ENCODE results near the gene SH3GLB2. TPM values are rescaled to one million over a fixed set of nuclear protein-coding genes. Genes with fewer than 3 reads are reported as not detected.

The SH3GLB2 gene
- total and polyA plus RNA-seq, 2 donors (not counting 1 experiment from before 2014, with no cell fraction given) = 27.3 to 42.3 TPM

- no peak overlapping the region for H3K27ac ChIP-seq (ENCODE audit: insufficient read depth, low read length)
- H3K4me2 ChIP-seq (ENCODE audit: extremely low read depth, insufficient read depth, low read length) = no peak overlapping the region
- H3K9me3 ChIP-seq (ENCODE audit: control insufficient read depth, insufficient read depth, low read depth, low read length) = no peaks in the 10 kb centered on the region
- TF ChIP-seq, protein P1, sequence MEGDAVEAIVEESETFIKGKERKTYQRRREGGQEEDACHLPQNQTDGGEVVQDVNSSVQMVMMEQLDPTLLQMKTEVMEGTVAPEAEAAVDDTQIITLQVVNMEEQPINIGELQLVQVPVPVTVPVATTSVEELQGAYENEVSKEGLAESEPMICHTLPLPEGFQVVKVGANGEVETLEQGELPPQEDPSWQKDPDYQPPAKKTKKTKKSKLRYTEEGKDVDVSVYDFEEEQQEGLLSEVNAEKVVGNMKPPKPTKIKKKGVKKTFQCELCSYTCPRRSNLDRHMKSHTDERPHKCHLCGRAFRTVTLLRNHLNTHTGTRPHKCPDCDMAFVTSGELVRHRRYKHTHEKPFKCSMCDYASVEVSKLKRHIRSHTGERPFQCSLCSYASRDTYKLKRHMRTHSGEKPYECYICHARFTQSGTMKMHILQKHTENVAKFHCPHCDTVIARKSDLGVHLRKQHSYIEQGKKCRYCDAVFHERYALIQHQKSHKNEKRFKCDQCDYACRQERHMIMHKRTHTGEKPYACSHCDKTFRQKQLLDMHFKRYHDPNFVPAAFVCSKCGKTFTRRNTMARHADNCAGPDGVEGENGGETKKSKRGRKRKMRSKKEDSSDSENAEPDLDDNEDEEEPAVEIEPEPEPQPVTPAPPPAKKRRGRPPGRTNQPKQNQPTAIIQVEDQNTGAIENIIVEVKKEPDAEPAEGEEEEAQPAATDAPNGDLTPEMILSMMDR (conservative IDR thresholded peaks at IDR 0.05 in 1 of 2, IDR thresholded peaks at IDR 0.05 in 1 of 2; ENCODE audit: low read depth in 1 of 2, low read length in 2 of 2) = no peak
- H3K79me2 ChIP-seq (ENCODE audit: control insufficient read depth, insufficient read depth, low read length) = no peaks in the 10 kb centered on the region
- H3K27me3 ChIP-seq (ENCODE audit: control insufficient read depth, insufficient read depth, low read length) = no peaks in the 10 kb centered on the region
- no peak overlapping the region for H3K9ac ChIP-seq (ENCODE audit: insufficient read depth, low read length)
- no peak for DNase-seq (ENCODE audit: low read depth in 2 of 2)
- H4K20me1 ChIP-seq (ENCODE audit: control insufficient read depth, extremely low read depth, insufficient read depth, low read length) = no peaks in the 10 kb centered on the region
- H3K4me1 ChIP-seq (ENCODE audit: control insufficient read depth, extremely low read depth, insufficient read depth, low read length) = no peaks in the 10 kb centered on the region
- peaks cover 4% of the 10 kb centered on the region for H3K36me3 ChIP-seq (ENCODE audit: control insufficient read depth, insufficient read depth, low read length)
- no peak overlapping the region for H2AFZ ChIP-seq (ENCODE audit: low read length)
- no peak overlapping the region for H3K4me3 ChIP-seq (replicated peaks in 1 of 4; ENCODE audit: control extremely low read depth in 1 of 4, insufficient read depth in 1 of 4, low read depth in 3 of 4, low read length in 4 of 4)
Observed at GRCh38 chr9:129070696-129071525, 42.8 kb upstream of the SH3GLB2 start.

DNA sequence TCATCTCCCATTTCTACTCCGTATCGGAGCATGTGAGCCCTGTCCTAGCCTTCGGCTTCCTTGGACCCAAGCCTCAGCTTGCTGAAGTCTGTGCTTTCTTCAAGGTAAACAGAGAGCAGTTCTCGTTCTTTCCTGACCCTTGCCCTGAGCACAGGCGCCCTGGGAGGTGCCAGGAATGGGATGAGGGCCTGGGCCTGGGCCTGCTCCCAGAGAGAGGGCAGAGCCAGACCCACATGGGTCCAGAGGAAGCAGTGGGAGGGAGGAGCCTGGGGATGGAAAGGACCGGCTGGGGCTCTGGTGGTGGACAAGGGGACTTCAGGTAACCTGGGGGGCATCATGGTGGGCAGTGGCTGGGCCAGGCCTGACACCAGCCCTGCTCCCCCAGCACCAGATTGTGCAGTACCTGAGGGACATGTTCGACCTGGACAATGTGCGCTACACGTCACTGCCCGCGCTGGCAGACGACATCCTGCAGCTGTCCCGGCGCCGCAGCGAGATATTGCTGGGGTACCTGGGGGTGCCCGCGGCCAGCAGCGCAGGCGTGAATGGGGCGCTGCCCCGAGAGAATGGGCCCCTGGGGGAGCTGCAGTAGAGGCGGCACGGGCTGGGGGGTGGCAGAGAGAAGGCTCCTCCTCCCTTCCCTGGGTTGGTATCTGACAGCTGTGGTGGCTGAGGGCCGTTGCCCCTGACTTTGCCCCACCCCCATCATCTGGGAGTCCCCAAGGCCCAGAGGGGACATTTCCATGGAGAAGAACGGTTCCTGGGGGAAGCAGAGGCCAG lies 41.9 kb upstream of the SH3GLB2 start:
- DNase-seq (ENCODE audit: low read depth in 2 of 2) = no peak
- Histone ChIP-seq H3K4me3 (replicated peaks in 1 of 4; ENCODE audit: control extremely low read depth in 1 of 4, insufficient read depth in 1 of 4, low read depth in 3 of 4, low read length in 4 of 4) (no peak overlapping the region), H3K4me1 (ENCODE audit: control insufficient read depth, extremely low read depth, insufficient read depth, low read length) (no peaks in the 10 kb centered on the region), H3K79me2 (ENCODE audit: control insufficient read depth, insufficient read depth, low read length) (no peaks in the 10 kb centered on the region), H4K20me1 (ENCODE audit: control insufficient read depth, extremely low read depth, insufficient read depth, low read length) (no peaks in the 10 kb centered on the region), H3K4me2 (ENCODE audit: extremely low read depth, insufficient read depth, low read length) (no peak overlapping the region), H3K9ac (ENCODE audit: insufficient read depth, low read length) (no peak overlapping the region), H2AFZ (ENCODE audit: low read length) (no peak overlapping the region), H3K9me3 (ENCODE audit: control insufficient read depth, insufficient read depth, low read depth, low read length) (no peaks in the 10 kb centered on the region), H3K36me3 (ENCODE audit: control insufficient read depth, insufficient read depth, low read length) (peaks cover 6% of the 10 kb centered on the region), H3K27me3 (ENCODE audit: control insufficient read depth, insufficient read depth, low read length) (no peaks in the 10 kb centered on the region), H3K27ac (ENCODE audit: insufficient read depth, low read length) (no peak overlapping the region)
- TF ChIP-seq, protein P1 (conservative IDR thresholded peaks at IDR 0.05 in 1 of 2, IDR thresholded peaks at IDR 0.05 in 1 of 2; ENCODE audit: low read depth in 1 of 2, low read length in 2 of 2) = no peak
- TF ChIP-seq EZH2 (IDR thresholded peaks at IDR 0.05; ENCODE audit: low read length, missing control alignments) = no peak
